HUES6 (cell line): ENCODE results near the gene ACOT8.

Source experiments
- H3K27ac ChIP-seq: 2 replicates; pipeline ENCODE4 v1.7.0; 2013; ENCODE audit warnings: low read depth, mild to moderate bottlenecking, low read length, inconsistent platforms
- H3K27me3 ChIP-seq: 2 replicates; pipeline ENCODE4 v1.6.1; 2013; ENCODE audit warnings: low read length; ENCODE audit not compliant: control insufficient read depth, insufficient read depth
- H3K36me3 ChIP-seq: 2 replicates; pipeline ENCODE4 v1.6.1; 2013; ENCODE audit warnings: low read length; ENCODE audit not compliant: control insufficient read depth, insufficient read depth
- H3K4me1 ChIP-seq: 2 replicates; pipeline ENCODE4 v1.6.1; 2013; ENCODE audit warnings: low read length; ENCODE audit not compliant: control insufficient read depth, insufficient read depth
- H3K4me3 ChIP-seq: 2 replicates; pipeline ENCODE4 v1.5.1; 2013; ENCODE audit warnings: low read depth, low read length
- H3K9ac ChIP-seq: one replicate; pipeline ENCODE4 v1.6.1; 2013; ENCODE audit warnings: mild to moderate bottlenecking, low read length
- H3K9me3 ChIP-seq: 2 replicates; pipeline ENCODE4 v1.6.1; 2013; ENCODE audit warnings: low read depth, low read length; ENCODE audit not compliant: control insufficient read depth, insufficient read depth

ACOT8 gene

DNA sequence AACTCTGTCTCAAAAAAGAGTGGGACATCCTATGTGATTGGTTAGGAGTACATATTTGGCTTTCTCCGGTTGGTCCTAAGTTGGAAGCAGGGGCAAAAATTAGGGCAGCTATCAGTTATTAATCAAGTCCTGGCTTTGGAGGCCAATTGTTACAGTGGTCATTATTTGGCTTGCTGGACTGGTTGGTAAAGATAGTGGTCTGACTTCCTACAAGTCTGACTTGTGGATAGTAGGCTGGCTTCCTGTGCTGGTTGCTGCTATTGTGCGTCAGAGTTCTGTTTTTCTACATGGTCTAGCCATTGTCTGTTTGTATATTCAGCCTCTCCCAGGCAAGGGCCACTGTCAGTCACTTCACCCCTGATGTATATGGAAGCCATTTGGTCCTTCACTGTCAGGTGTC is 7.0 kb downstream of the ACOT8 start:
- Histone ChIP-seq H3K9me3 (no peaks in the 10 kb centered on the region), H3K4me3 (no peak overlapping the region), H3K9ac (no peak overlapping the region), H3K36me3 (peaks cover 46% of the 10 kb centered on the region), H3K27me3 (no peaks in the 10 kb centered on the region), H3K4me1 (peaks cover 24% of the 10 kb centered on the region), H3K27ac (no peak overlapping the region)

DNA sequence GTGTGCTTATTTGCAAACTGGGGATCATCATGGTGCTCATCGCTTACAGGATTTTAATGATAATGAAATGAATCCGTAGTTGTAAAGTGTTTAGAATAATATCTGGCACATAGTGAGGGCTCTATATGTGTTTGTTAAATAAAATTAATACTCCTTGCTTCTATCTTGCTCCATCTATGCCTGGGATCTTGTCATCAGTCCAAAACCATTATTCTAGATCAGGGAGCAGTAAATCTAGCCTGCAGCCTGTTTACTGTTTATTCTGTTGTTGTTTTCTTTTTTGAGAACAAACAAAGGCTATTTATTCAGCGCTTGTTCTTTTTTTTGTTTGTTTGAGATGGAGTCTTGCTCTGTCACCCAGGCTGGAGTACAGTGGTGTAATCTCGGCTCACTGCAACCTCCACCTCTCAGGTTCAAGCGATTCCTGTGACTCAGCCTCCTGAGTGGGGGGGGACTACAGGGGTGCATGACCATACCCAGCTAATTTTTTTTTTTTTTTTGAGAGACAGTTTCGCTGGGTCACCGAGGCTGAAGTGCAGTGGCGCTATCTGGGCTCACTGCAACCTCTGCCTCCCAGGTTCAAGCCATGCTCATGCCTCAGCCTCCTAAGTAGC is 8.1 kb downstream of the ACOT8 start:
- H3K9ac ChIP-seq, result no peak overlapping the region
- H3K27me3 ChIP-seq, result no peaks in the 10 kb centered on the region
- H3K27ac ChIP-seq, result no peak overlapping the region
- peaks cover 50% of the 10 kb centered on the region for H3K36me3 ChIP-seq
- H3K4me3 ChIP-seq, result no peak overlapping the region
- H3K4me1 ChIP-seq, result peaks cover 13% of the 10 kb centered on the region
- H3K9me3 ChIP-seq, result no peaks in the 10 kb centered on the region

- H3K4me3 ChIP-seq, result no peak overlapping the region
- peaks cover 10% of the 10 kb centered on the region for H3K4me1 ChIP-seq
- no peaks in the 10 kb centered on the region for H3K9me3 ChIP-seq
- H3K27ac ChIP-seq, result no peak overlapping the region
- peaks cover 57% of the 10 kb centered on the region for H3K36me3 ChIP-seq
- no peaks in the 10 kb centered on the region for H3K27me3 ChIP-seq
- H3K9ac ChIP-seq, result no peak overlapping the region
These were observed 8.8 kb downstream of the ACOT8 start for GRCh38 chr20:45848421-45848820.

DNA sequence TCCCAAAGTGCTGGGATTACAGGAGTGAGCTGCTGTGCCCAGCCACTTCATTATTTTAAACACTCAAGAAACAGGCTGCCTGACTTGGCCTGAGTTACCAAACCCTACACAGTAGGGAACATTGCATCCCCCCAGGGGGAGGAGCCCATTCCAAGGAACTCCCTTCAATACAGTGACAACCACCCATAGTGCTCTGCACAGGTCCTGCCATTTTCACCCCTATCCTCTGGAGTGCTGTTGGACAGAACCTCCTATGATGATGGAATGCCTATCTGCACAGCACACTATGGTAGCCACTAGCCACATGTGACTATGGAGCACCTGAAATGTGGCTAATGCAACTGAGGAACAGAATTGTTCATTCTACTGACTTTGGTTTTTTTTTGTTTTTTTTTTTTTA is 11.7 kb downstream of the ACOT8 start:
- no peaks in the 10 kb centered on the region for H3K9me3 ChIP-seq
- H3K4me3 ChIP-seq, result no peak overlapping the region
- H3K4me1 ChIP-seq, result no peaks in the 10 kb centered on the region
- H3K36me3 ChIP-seq, result peaks cover 75% of the 10 kb centered on the region
- H3K9ac ChIP-seq, result no peak overlapping the region
- no peak overlapping the region for H3K27ac ChIP-seq
- H3K27me3 ChIP-seq, result no peaks in the 10 kb centered on the region

DNA sequence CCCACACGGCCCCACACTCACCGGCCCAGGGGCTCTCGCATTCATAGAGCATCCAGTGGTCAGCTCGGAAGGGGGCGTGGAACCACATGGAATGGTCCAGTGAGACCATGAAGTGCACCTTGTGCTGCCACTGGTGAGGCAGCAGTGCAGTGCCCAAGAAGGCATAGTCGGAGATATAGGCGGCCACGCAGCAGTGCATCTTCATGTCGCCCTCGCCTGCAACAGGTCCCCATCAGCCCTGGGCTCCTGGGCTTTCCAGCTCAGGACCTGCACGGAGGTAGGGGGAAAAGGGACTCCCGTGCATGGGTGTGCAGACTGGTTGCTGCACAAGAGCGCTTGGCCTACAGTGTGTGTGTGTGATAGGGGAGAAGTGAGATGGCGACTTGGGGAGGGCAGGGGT is 13.7 kb downstream of the ACOT8 start:
- Histone ChIP-seq H3K9ac (no peak overlapping the region), H3K4me1 (no peaks in the 10 kb centered on the region), H3K27ac (no peak overlapping the region), H3K9me3 (no peaks in the 10 kb centered on the region), H3K4me3 (no peak overlapping the region), H3K27me3 (no peaks in the 10 kb centered on the region), H3K36me3 (peaks cover 76% of the 10 kb centered on the region)

DNA sequence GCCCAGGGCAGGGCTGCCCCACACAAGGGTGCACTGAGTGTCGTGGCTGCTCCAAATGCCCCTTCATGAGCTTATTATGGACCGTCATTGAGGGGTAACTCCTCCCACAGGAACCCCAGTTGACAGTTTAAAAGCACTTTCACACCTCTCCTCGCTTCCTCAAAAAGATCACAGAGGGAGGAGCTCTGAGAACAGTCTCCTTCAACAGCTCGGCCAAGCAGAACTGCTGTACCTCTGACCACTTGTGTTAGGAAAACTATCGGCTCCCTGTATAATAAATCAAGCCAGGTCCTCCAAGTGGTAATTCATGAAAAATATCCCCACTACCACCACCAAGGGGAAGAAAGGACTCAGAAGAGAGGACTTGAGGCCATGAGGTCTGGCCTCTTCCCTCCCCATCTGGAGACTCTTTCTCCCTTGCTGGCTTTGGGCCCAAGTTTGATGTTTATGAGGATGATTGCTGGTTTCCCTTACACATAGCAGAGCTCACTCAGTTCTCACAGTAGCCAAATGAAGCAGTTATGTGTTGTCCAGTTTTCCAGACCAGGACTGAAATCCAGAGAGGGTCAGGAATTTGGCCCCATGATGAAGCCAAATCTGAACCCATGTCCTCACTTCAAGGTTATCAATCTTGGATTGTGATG is 14.9 kb downstream of the ACOT8 start:
- peaks cover 79% of the 10 kb centered on the region for H3K36me3 ChIP-seq
- H3K27ac ChIP-seq, result no peak overlapping the region

DNA sequence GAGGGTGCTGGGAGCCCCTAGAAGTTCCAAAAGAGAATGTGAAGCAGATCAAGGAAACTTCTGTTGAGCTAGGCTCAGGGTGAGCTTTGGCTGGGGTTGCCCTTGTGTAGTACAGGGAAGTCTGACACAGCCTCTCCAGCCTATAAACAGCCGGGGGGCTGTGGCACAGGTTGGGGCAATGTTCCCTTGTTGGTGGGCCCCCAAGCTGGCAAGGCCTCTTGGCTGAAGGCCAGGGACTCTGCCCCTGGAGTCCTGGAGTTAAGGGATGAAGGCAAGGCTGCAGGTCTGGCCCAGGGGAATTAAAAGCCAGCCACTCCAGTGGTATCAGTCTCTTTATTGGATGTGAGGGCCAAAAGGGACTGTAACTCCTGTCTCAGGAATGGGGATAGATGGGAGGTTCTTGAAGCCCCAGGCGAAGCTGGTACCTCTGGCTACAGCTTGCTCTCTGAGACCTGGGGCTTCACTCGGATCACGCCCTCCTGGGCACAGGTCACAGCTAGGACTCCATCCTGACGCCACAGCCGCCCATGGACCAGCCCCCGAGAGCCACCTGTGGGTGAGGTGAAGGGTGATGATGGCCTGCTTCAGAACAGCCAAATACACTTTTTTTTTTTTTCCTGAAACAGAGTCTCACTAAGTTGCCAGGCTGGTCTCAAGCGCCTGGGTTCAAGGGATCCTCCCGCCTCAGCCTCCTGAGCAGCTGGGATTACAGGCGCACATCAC is 15.6 kb downstream of the ACOT8 start:
- no peak overlapping the region for H3K27ac ChIP-seq

More for the DNA sequence above, 14.9 kb downstream of the ACOT8 start:
- no peaks in the 10 kb centered on the region for H3K27me3 ChIP-seq
- H3K9ac ChIP-seq, result no peak overlapping the region
- H3K4me3 ChIP-seq, result no peak overlapping the region
- H3K4me1 ChIP-seq, result no peaks in the 10 kb centered on the region
- H3K9me3 ChIP-seq, result no peaks in the 10 kb centered on the region

GRCh38 chr20:45840700-45841198 is 16.4 kb downstream of the ACOT8 start:
- Histone ChIP-seq H3K9me3 (no peaks in the 10 kb centered on the region), H3K4me1 (peaks cover 2% of the 10 kb centered on the region; the same call in 1 of the 2 replicates), H3K4me3 (no peak overlapping the region), H3K9ac (no peak overlapping the region), H3K27ac (no peak overlapping the region), H3K27me3 (no peaks in the 10 kb centered on the region), H3K36me3 (peaks cover 74% of the 10 kb centered on the region)

More for the DNA sequence above, 15.6 kb downstream of the ACOT8 start:
- no peaks in the 10 kb centered on the region for H3K9me3 ChIP-seq
- no peak overlapping the region for H3K9ac ChIP-seq
- H3K36me3 ChIP-seq, result peaks cover 77% of the 10 kb centered on the region
- H3K4me1 ChIP-seq, result no peaks in the 10 kb centered on the region
- no peaks in the 10 kb centered on the region for H3K27me3 ChIP-seq
- H3K4me3 ChIP-seq, result no peak overlapping the region

DNA sequence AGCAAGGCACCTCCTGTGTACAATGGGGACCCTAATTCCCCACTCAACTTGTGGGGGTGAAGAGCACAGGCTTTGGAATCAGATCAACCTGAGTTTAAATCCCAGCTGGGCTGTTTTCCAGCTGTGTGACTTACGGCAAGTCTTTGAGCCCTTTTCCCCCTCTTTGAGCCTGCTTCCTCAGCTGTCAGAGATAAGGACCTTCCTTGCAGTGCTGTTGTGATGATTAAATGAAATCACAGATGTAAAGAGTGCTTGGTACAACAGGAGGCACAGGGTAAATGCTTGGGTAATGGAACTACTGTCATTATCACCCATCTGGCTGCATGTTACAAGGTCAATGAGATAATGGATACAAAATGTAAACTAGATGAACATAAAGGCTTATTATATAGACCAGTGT is 20.4 kb downstream of the ACOT8 start:
- H3K36me3 ChIP-seq, result peaks cover 44% of the 10 kb centered on the region
- no peak overlapping the region for H3K27ac ChIP-seq
- no peak overlapping the region for H3K4me3 ChIP-seq
- no peaks in the 10 kb centered on the region for H3K9me3 ChIP-seq
- H3K27me3 ChIP-seq, result no peaks in the 10 kb centered on the region
- H3K4me1 ChIP-seq, result peaks cover 22% of the 10 kb centered on the region
- no peak overlapping the region for H3K9ac ChIP-seq

GRCh38 chr20:45835825-45836224 is 21.4 kb downstream of the ACOT8 start:
- Histone ChIP-seq H3K4me3 (0 out of 2 replicates have a peak overlapping the region, but pooled peaks have one; percentile 1), H3K9me3 (no peaks in the 10 kb centered on the region), H3K9ac (no peak overlapping the region), H3K36me3 (peaks cover 34% of the 10 kb centered on the region), H3K27ac (no peak overlapping the region), H3K27me3 (no peaks in the 10 kb centered on the region), H3K4me1 (peaks cover 22% of the 10 kb centered on the region)

- Histone ChIP-seq H3K9ac (no peak overlapping the region), H3K27ac (no peak overlapping the region), H3K4me3 (0 out of 2 replicates have a peak overlapping the region, but pooled peaks have one; percentile 1), H3K27me3 (no peaks in the 10 kb centered on the region), H3K9me3 (no peaks in the 10 kb centered on the region), H3K36me3 (peaks cover 29% of the 10 kb centered on the region), H3K4me1 (peaks cover 22% of the 10 kb centered on the region)
These were observed 21.8 kb downstream of the ACOT8 start for GRCh38 chr20:45835329-45835765.
